Measurements from ENCODE around the gene OR2Y1. TPM values are rescaled to one million over a fixed set of nuclear protein-coding genes. Genes with fewer than 3 reads are reported as not detected.

The OR2Y1 gene
- total RNA-seq, 1 experiment from 2014 or later = not detected

DNA sequence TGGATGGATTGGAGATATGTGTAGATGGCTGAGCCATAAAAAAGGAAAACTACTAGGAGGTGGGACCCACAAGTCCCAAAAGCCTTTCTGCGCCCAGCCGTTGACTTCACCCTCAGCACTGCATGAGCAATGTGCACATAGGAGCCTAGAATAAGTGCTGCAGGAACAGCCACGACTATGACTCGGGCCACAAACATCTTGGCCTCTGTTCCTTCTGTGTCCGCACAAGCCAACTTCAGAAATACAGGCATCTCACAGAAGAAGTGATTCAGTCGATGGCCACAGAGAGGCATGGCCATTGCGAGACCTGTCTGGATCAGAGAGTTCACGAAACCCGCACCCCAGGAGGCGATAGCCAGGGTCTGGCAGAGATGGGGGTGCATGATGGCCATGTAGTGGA lies 587 bp downstream of the OR2Y1 start:
- ChIA-PET CTCF (no interaction called here), POLR2A (no interaction called here)
- Mint-ChIP-seq H3K27ac (ENCODE audit: low read depth, unreplicated experiment) (no peak overlapping the region), H3K36me3 (ENCODE audit: insufficient read depth, unreplicated experiment) (no peaks in the 10 kb centered on the region), H3K9me3 (ENCODE audit: unreplicated experiment) (no peaks in the 10 kb centered on the region), H3K4me1 (ENCODE audit: insufficient read depth, unreplicated experiment) (peaks cover 6% of the 10 kb centered on the region), H3K27me3 (ENCODE audit: insufficient read depth, unreplicated experiment) (peaks cover 47% of the 10 kb centered on the region), H3K4me3 (ENCODE audit: unreplicated experiment) (no peak overlapping the region)
- DNase-seq (ENCODE audit: unreplicated experiment) = no peak
- intact Hi-C loops (cut with micrococcal nuclease) = no loop called here
- TF ChIP-seq, protein P1, sequence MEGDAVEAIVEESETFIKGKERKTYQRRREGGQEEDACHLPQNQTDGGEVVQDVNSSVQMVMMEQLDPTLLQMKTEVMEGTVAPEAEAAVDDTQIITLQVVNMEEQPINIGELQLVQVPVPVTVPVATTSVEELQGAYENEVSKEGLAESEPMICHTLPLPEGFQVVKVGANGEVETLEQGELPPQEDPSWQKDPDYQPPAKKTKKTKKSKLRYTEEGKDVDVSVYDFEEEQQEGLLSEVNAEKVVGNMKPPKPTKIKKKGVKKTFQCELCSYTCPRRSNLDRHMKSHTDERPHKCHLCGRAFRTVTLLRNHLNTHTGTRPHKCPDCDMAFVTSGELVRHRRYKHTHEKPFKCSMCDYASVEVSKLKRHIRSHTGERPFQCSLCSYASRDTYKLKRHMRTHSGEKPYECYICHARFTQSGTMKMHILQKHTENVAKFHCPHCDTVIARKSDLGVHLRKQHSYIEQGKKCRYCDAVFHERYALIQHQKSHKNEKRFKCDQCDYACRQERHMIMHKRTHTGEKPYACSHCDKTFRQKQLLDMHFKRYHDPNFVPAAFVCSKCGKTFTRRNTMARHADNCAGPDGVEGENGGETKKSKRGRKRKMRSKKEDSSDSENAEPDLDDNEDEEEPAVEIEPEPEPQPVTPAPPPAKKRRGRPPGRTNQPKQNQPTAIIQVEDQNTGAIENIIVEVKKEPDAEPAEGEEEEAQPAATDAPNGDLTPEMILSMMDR (IDR thresholded peaks at IDR 0.05; ENCODE audit: unreplicated experiment) = no peak
- no TSS peak for BruUV-seq (replicated peaks)

- Mint-ChIP-seq H3K36me3 (ENCODE audit: insufficient read depth, unreplicated experiment) (no peaks in the 10 kb centered on the region), H3K4me3 (ENCODE audit: unreplicated experiment) (no peak overlapping the region), H3K27ac (ENCODE audit: low read depth, unreplicated experiment) (no peak overlapping the region), H3K4me1 (ENCODE audit: insufficient read depth, unreplicated experiment) (peaks cover 6% of the 10 kb centered on the region), H3K9me3 (ENCODE audit: unreplicated experiment) (no peaks in the 10 kb centered on the region), H3K27me3 (ENCODE audit: insufficient read depth, unreplicated experiment) (peaks cover 60% of the 10 kb centered on the region)
- no peak for DNase-seq (ENCODE audit: unreplicated experiment)
- CTCF ChIA-PET = interaction anchor here (1.3 kb wide), 1 partner anchor 11 kb away, joined by 4 read pairs; no protein-coding TSS in a partner anchor
- no TSS peak for BruUV-seq (replicated peaks)
- POLR2A ChIA-PET = interaction anchor here (1.1 kb wide), 1 partner anchor 65 kb away, joined by 4 read pairs; no protein-coding TSS in a partner anchor
- TF ChIP-seq, protein P1 (IDR thresholded peaks at IDR 0.05; ENCODE audit: unreplicated experiment) = no peak
- intact Hi-C loops (cut with micrococcal nuclease) = no loop called here
Measured at GRCh38 chr5:180736536-180736935, 3.3 kb downstream of the OR2Y1 start.

GRCh38 chr5:180724944-180725343 lies 14.9 kb downstream of the OR2Y1 start:
- CTCF ChIA-PET = interaction anchor here (1.4 kb wide), 1 partner anchor 9 kb away, joined by 3 read pairs; no protein-coding TSS in a partner anchor
- H3K27me3 Mint-ChIP-seq (ENCODE audit: insufficient read depth, unreplicated experiment) = peaks cover 67% of the 10 kb centered on the region
- intact Hi-C loops (cut with micrococcal nuclease) = no loop called here
- H3K27ac Mint-ChIP-seq (ENCODE audit: low read depth, unreplicated experiment) = no peak overlapping the region
- H3K9me3 Mint-ChIP-seq (ENCODE audit: unreplicated experiment) = no peaks in the 10 kb centered on the region
- H3K4me3 Mint-ChIP-seq (ENCODE audit: unreplicated experiment) = no peak overlapping the region
- POLR2A ChIA-PET = no interaction called here
- no peak for DNase-seq (ENCODE audit: unreplicated experiment)
- no peaks in the 10 kb centered on the region for H3K4me1 Mint-ChIP-seq (ENCODE audit: insufficient read depth, unreplicated experiment)
- TF ChIP-seq, protein P1 (IDR thresholded peaks at IDR 0.05; ENCODE audit: unreplicated experiment) = no peak
- BruUV-seq (replicated peaks) = no TSS peak
- no peaks in the 10 kb centered on the region for H3K36me3 Mint-ChIP-seq (ENCODE audit: insufficient read depth, unreplicated experiment)

DNA sequence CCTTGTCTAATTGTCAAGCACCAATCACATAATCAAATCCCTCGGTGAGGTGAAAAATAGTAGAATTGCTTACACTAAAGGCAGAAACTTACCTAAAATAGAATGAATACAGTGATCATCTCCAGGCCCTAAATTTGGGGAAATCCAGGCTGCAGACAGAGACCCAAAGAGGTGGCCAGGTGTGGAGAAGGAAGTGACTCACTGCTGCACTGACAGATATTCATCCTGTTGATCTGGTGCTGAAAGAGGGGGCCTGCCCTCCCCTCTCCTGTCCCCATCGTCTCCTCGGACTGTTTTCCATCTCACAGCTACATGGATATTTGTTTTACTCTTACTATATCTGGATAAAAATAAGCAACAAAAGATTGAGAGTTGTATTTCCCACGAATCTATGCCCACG lies 15.9 kb downstream of the OR2Y1 start:
- BruUV-seq (replicated peaks) = no TSS peak
- ChIA-PET CTCF (interaction anchor here (0.5 kb wide), 1 partner anchor 424 kb away, joined by 3 read pairs; no protein-coding TSS in a partner anchor), POLR2A (no interaction called here)
- Mint-ChIP-seq H3K9me3 (ENCODE audit: unreplicated experiment) (no peaks in the 10 kb centered on the region), H3K27ac (ENCODE audit: low read depth, unreplicated experiment) (no peak overlapping the region), H3K27me3 (ENCODE audit: insufficient read depth, unreplicated experiment) (peaks cover 59% of the 10 kb centered on the region), H3K4me1 (ENCODE audit: insufficient read depth, unreplicated experiment) (no peaks in the 10 kb centered on the region), H3K4me3 (ENCODE audit: unreplicated experiment) (no peak overlapping the region), H3K36me3 (ENCODE audit: insufficient read depth, unreplicated experiment) (no peaks in the 10 kb centered on the region)
- intact Hi-C loops (cut with micrococcal nuclease) = no loop called here
- TF ChIP-seq, protein P1 (IDR thresholded peaks at IDR 0.05; ENCODE audit: unreplicated experiment) = no peak
- no peak for DNase-seq (ENCODE audit: unreplicated experiment)
